Upper lobe of right lung (tissue), 1 donor: ENCODE data around the gene OSBPL8. TPM values are rescaled to one million over a fixed set of nuclear protein-coding genes. Genes with fewer than 3 reads are reported as not detected.

ENCODE experiments used
- ATAC-seq: fragments of 200-7000 bp; cut with Tn5 transposase; one replicate; pipeline ENCODE4 v1.9.1; 2020; ENCODE audit warnings: mild to moderate bottlenecking, moderate library complexity
- DNase-seq: peaks from one replicate; pipeline ENCODE4 v3.0.0-alpha.2; 2020
- H3K27ac ChIP-seq: fragments of 200-600 bp; one replicate; pipeline ENCODE4 v1.8.0; 2022
- H3K27me3 ChIP-seq: fragments of 200-600 bp; one replicate; pipeline ENCODE4 v1.8.0; 2022; ENCODE audit warnings: mild to moderate bottlenecking
- H3K36me3 ChIP-seq: fragments of 200-600 bp; one replicate; pipeline ENCODE4 v1.8.0; 2022
- H3K4me1 ChIP-seq: fragments of 200-600 bp; one replicate; pipeline ENCODE4 v1.8.0; 2022
- H3K4me3 ChIP-seq: fragments of 200-600 bp; one replicate; pipeline ENCODE4 v1.8.0; 2022; ENCODE audit warnings: mild to moderate bottlenecking
- H3K9me3 ChIP-seq: fragments of 200-600 bp; one replicate; pipeline ENCODE4 v1.8.0; 2022
- CTCF ChIP-seq: fragments of 200-600 bp; IDR thresholded peaks from one replicate; pipeline ENCODE4 v1.8.0; 2022; ENCODE audit warnings: antibody characterized with exemption
- intact Hi-C: fragments of 100-400 bp; cut with DNase I; formaldehyde crosslinking; loops from one replicate; pipeline ENCODE4 v1.11.0; 2022
- total RNA-seq: library from RNA; stranded (reverse); fragmentation: NEBNext Ultra II Directional; extraction: Animal tissue kit (Norgen Biotek cat#: 25700); gene quantifications from one replicate; pipeline ENCODE4 v1.2.1, GENCODE V29; 2021
- donor health status: DM: no; HTN: yes; CAD: no; lungs with severe emphysema.

The OSBPL8 gene
- total RNA-seq, 1 donor from 2014 or later, result 97.3 TPM

- Histone ChIP-seq H3K36me3 (no peaks in the 10 kb centered on the region), H3K27me3 (no peaks in the 10 kb centered on the region), H3K4me3 (no peak overlapping the region), H3K27ac (no peak overlapping the region), H3K9me3 (no peaks in the 10 kb centered on the region), H3K4me1 (no peaks in the 10 kb centered on the region)
- intact Hi-C loops, result no loop called here
- no peak for TF ChIP-seq CTCF
- ATAC-seq, result no peak
- DNase-seq, result no peak
Observed at GRCh38 chr12:76533331-76533730, 26.2 kb downstream of the OSBPL8 start.

GRCh38 chr12:76532520-76532919 is 27.1 kb downstream of the OSBPL8 start:
- H3K36me3 ChIP-seq, result no peaks in the 10 kb centered on the region
- H3K27ac ChIP-seq, result no peak overlapping the region
- intact Hi-C loops, result no loop called here
- H3K27me3 ChIP-seq, result no peaks in the 10 kb centered on the region
- TF ChIP-seq CTCF, result no peak
- H3K4me1 ChIP-seq, result no peaks in the 10 kb centered on the region
- H3K9me3 ChIP-seq, result no peaks in the 10 kb centered on the region
- no peak for DNase-seq
- no peak overlapping the region for H3K4me3 ChIP-seq
- no peak for ATAC-seq

- no peaks in the 10 kb centered on the region for H3K9me3 ChIP-seq
- H3K27me3 ChIP-seq, result no peaks in the 10 kb centered on the region
- H3K4me1 ChIP-seq, result no peaks in the 10 kb centered on the region
- H3K4me3 ChIP-seq, result no peak overlapping the region
- DNase-seq (no peak), ATAC-seq (no peak)
- H3K36me3 ChIP-seq, result no peaks in the 10 kb centered on the region
- no peak overlapping the region for H3K27ac ChIP-seq
- no peak for TF ChIP-seq CTCF
- intact Hi-C loops, result no loop called here
Observed at GRCh38 chr12:76531056-76531455, 28.5 kb downstream of the OSBPL8 start.

GRCh38 chr12:76530516-76530915 is 29.1 kb downstream of the OSBPL8 start:
- no peaks in the 10 kb centered on the region for H3K36me3 ChIP-seq
- H3K27ac ChIP-seq, result no peak overlapping the region
- H3K27me3 ChIP-seq, result no peaks in the 10 kb centered on the region
- H3K9me3 ChIP-seq, result no peaks in the 10 kb centered on the region
- ATAC-seq (no peak), DNase-seq (no peak)
- H3K4me3 ChIP-seq, result no peak overlapping the region
- no peaks in the 10 kb centered on the region for H3K4me1 ChIP-seq
- intact Hi-C loops, result no loop called here
- TF ChIP-seq CTCF, result no peak

GRCh38 chr12:76529226-76529918 is 30.2 kb downstream of the OSBPL8 start:
- no peaks in the 10 kb centered on the region for H3K36me3 ChIP-seq
- H3K27me3 ChIP-seq, result no peaks in the 10 kb centered on the region
- H3K27ac ChIP-seq, result no peak overlapping the region
- H3K4me3 ChIP-seq, result no peak overlapping the region
- DNase-seq (no peak), ATAC-seq (no peak)
- no peaks in the 10 kb centered on the region for H3K4me1 ChIP-seq
- H3K9me3 ChIP-seq, result no peaks in the 10 kb centered on the region
- no peak for TF ChIP-seq CTCF
- intact Hi-C loops, result no loop called here

GRCh38 chr12:76523408-76523807 is 36.2 kb downstream of the OSBPL8 start:
- no peak for ATAC-seq
- no peaks in the 10 kb centered on the region for H3K4me1 ChIP-seq
- TF ChIP-seq CTCF, result no peak

More at GRCh38 chr12:76523408-76523807, 36.2 kb downstream of the OSBPL8 start:
- Histone ChIP-seq H3K36me3 (no peaks in the 10 kb centered on the region), H3K9me3 (no peaks in the 10 kb centered on the region), H3K27me3 (no peaks in the 10 kb centered on the region), H3K27ac (no peak overlapping the region), H3K4me3 (no peak overlapping the region)
- intact Hi-C loops, result no loop called here
- DNase-seq, result no peak
